Measurements from ENCODE around the gene PLXDC2.
"Not testable (repeated sequence)": the region's sequence is repeated elsewhere in the genome, so short reads cannot be mapped to it uniquely, and the experiment has no call there.

Gene PLXDC2

DNA sequence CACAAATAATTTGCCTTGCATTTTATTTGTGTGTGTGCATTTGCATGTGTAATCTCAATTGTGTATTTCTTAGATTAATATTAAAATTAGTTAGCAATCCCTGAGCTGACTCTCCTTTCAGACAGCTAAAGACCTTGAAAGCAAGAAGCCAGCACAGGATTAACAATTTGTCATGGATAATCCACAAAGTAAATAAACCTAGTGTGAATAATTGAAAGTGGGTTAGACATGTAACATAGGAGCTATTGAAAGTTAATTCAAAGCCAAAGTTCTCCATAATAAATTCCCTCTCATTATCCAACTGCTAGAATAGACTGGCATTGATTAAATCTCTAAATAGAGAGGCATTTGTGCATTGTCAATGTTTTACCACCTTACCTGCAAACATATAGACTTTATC lies 326.1 kb downstream of the PLXDC2 start:
- no peak for DNase-seq

GRCh38 chr10:20144268-20144667 lies 328.0 kb downstream of the PLXDC2 start:
- no peak for DNase-seq

GRCh38 chr10:20146004-20146403 lies 329.8 kb downstream of the PLXDC2 start:
- DNase-seq, result no peak

GRCh38 chr10:20147684-20148083 lies 331.5 kb downstream of the PLXDC2 start:
- DNase-seq, result no peak

DNA sequence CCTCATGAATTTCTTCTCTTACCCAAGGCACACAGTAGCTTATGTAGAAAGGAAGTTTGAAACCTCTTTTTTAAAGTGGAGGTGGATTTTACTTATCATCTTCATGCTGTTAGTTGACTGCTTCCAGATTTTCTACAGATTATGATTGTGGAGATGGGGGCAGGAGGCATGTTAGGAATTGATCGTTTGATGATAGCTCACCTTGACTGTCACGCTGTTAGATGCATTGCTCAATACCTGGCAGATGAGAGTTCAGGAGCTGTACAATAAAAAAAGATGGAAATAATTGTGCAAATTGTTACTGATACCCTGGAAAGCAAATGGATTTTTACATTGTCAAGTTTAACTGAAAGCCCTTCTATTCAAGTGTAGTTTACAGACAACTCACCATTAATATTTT lies 340.3 kb downstream of the PLXDC2 start:
- DNase-seq, result no peak

DNA sequence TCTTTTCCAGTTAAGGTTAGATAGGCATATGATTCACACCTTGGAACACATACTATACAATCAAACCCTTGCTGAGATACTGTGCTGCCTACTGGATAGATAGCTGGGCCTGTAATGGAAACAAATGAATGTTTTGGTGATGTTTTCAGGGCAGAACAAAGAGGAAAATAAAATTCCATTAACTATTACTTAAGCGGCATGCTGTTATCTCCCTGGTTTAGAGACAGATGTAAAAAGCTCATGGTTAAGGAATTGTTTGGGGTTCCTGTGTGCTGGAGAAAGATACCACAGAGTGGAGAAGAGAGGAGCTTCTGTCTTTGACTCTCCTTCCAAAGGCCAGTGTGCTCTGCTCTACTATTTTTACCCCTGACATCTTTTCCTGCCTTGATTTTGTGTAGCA lies 341.1 kb downstream of the PLXDC2 start:
- no peak for DNase-seq

DNA sequence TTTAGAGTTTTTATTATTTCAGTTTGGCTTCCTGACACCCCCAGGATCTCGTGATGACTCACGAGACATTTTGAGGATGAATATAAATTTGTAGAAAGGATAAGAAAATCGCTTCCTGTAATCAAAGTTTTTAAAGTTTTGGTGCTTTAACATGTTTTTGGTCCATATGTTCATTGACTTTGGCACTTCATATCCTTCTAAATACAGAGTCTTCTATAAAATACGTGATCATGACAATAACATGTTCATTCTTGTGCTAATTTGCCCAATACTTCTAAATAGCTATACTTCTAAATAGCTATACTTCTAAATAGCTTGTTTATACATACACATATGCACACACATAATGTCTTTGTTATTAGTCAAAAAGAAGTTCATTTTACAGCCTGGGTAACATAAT lies 341.9 kb downstream of the PLXDC2 start:
- DNase-seq, result no peak

- DNase-seq, result no peak
These were observed 345.9 kb downstream of the PLXDC2 start for GRCh38 chr10:20162123-20162522.

GRCh38 chr10:20166096-20166675 lies 350.0 kb downstream of the PLXDC2 start:
- no peak for DNase-seq

DNA sequence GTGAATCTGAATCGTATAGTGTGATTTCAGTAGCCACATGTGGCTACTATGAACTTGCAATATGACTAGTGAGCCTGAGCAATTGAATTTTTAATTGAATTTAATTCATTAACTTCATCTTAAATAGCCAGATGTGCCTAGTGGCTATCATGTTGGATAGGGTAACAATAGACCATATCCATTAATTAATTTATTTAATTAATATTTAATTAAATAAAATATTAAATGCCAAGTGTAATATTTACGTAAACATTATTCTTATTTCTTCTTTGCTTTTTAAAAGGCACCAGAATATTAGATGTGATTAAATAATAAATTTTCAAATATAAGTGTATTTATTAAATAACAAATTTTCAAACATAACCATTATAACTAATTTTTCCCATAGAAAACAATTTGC lies 354.4 kb downstream of the PLXDC2 start:
- no peak for DNase-seq

DNA sequence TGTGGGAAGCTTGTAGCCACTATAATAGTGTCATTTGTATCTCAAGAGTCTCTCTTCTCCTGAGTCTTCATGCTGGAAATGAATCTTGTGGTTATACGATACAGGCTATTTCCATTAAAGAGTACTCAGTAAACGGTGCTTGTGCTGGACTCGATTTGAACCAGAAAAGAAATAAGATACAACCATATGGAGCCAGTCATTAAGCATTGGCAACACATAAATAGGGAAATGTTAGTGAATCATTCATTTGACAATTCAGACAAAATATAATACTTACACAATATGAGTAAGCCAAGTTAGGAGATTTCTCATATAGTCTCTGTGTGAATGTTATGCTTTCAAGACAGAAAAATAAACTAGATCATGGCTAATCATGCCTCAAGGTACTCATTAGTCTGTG lies 356.8 kb downstream of the PLXDC2 start:
- no peak for DNase-seq

DNA sequence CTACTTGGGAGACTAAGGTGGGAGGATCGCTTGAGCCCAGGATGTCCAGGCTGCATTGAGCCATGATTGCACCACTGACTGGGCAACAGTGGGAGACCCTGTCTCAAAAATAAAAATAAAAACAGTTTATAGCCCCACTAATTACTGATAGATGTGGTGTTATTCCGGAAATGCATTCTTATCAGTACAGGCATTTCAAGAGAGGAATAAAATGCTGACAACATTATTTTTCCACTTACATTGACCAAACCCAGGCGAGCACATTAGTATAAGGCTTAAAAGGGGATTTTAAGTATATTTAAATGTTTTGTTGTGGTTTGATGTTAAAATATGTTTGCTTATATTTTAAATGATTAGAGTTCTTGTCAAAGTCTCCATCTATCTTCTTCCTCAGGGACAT lies 359.5 kb downstream of the PLXDC2 start:
- no peak for DNase-seq

DNA sequence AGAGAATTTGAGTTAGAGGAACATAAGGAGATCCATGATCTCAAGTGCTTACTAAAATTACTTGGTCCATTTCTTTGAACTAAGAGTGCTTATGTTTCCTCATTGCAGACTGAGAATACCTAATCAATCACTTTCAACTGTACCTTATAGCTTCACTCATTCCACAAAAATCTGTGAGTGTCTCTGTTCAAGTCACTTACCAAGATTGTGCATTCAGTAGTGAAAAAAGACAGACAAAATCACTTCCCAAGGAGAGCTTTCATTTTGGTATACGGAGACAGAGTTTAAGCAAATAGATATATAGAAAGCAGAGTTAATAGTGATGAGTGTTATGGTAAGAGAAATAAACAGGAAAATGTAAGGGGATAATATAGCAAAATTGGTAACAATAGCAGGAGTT lies 364.5 kb downstream of the PLXDC2 start:
- no peak for DNase-seq

- DNase-seq, result no peak
These were observed 365.2 kb downstream of the PLXDC2 start for GRCh38 chr10:20181434-20181833.

DNA sequence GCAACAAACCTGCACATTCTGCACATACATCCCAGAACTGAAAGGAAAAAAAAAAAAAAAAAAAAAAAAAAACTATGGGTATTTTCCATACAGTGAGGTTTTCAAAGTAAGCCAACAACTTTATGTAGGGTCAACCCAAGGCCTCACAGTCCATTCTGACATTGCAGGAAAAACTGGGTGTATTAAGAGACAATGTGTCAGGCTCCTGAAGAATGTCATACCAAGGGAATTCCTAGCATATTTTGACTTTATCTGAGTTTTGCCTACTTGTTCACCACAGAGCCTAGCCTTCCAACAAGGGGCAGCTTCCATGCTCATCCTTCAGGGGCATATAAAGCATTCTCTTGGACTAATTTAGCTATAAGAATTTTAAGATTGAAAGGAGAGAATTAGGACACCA lies 368.9 kb downstream of the PLXDC2 start:
- no peak for DNase-seq

GRCh38 chr10:20191392-20191791 lies 375.2 kb downstream of the PLXDC2 start:
- not testable (repeated sequence) for DNase-seq

DNA sequence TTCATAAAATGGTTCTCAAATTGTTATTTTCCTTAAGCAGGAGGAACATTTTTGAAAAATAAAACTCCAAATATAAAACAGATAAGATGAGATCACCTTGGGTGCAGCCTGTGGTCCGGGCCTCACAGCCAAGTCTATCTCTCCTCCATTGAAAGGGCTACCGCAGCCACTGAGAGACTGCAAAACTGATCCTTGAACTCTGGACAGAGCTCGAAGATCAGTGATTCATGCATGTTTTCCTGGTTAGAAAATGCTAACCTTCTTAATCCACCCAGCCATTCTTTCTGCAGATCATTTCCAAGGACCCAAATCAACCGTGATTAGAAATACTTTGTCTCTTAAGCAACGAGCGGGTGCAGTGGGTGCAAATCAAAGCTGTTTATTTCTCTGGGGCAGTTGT lies 378.8 kb downstream of the PLXDC2 start:
- DNase-seq, result no peak

GRCh38 chr10:20200758-20201157 lies 384.5 kb downstream of the PLXDC2 start:
- DNase-seq, result no peak

- DNase-seq, result no peak
These were observed 386.1 kb downstream of the PLXDC2 start for GRCh38 chr10:20202337-20202736.

GRCh38 chr10:20207653-20208052 lies 391.4 kb downstream of the PLXDC2 start:
- DNase-seq, result no peak

DNA sequence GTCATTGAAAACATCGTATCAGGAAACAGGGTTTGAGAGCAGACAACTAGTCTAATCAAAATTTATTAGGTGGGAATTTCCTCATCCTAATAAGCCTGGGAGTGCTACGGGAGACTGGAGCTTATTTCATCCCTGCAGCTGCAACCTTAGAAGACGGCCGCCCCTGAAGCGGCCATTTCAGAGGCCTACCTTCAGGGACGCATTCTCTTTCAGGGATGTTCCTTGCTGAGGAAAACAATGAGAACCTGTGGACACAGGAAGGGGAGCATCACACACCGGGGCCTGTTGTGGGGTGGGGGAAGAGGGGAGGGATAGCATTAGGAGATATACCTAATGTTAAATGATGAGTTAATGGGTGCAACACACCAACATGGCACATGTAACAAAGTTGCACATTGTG lies 392.9 kb downstream of the PLXDC2 start:
- not testable (repeated sequence) for DNase-seq

DNA sequence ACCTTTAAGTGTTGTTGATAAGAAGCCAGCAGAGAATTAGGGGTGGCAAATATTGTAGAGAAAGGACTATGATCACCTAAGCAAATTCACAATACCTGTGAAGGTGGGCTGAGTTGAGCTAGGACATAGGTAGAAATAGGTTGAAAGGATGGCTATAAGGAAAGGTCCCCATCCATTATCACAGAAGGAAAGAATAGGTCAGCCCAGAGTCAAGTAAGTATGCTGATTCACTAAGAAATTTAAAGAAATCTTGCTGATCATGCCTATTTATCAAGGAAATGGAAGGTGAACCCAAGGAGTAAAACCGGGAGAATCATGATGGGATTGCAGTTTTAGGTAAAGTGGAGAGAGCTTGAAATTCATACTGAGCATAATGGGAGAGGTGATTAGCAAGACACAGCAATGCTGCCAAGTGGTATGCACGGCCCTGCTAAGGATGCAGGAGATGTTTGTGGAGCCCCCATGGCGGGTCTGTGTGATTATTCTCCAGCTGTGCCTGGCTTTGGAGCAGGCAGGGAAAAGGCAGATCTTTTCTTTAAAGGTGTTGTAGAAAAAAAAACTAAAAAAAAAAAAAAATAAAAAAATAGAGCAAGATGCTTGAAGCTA lies 399.4 kb downstream of the PLXDC2 start:
- DNase-seq, result no peak

GRCh38 chr10:20221356-20221755 lies 405.1 kb downstream of the PLXDC2 start:
- DNase-seq, result no peak

GRCh38 chr10:20228729-20229128 lies 412.5 kb downstream of the PLXDC2 start:
- DNase-seq, result no peak

- no peak for DNase-seq
These were observed 416.0 kb downstream of the PLXDC2 start for GRCh38 chr10:20232079-20232705.
